NCI-H2107 (cell line): Measurements from ENCODE around the gene PIAS1.

Experiments used
- DNase-seq: peaks from one replicate; lab custom pipeline; 2025; lab: John Stamatoyannopoulos, UW

Gene PIAS1

GRCh38 chr15:68063606-68064005, 9.5 kb downstream of the PIAS1 start:
- DNase-seq: no peak

- no peak for DNase-seq
Measured at GRCh38 chr15:68073576-68074288, 19.6 kb downstream of the PIAS1 start.

GRCh38 chr15:68075764-68076385, 21.8 kb downstream of the PIAS1 start:
- DNase-seq: no peak

GRCh38 chr15:68078365-68078764, 24.2 kb downstream of the PIAS1 start:
- no peak for DNase-seq

- DNase-seq: no peak
Measured at GRCh38 chr15:68080334-68080733, 26.2 kb downstream of the PIAS1 start.

GRCh38 chr15:68080783-68081182, 26.7 kb downstream of the PIAS1 start:
- no peak for DNase-seq

- no peak for DNase-seq
Measured at GRCh38 chr15:68081869-68082505, 27.9 kb downstream of the PIAS1 start.

- DNase-seq: no peak
Measured at GRCh38 chr15:68082735-68083134, 28.6 kb downstream of the PIAS1 start.

- no peak for DNase-seq
Measured at GRCh38 chr15:68083463-68083862, 29.3 kb downstream of the PIAS1 start.

GRCh38 chr15:68085052-68085451, 30.9 kb downstream of the PIAS1 start:
- no peak for DNase-seq

- DNase-seq: no peak
Measured at GRCh38 chr15:68091743-68092142, 37.6 kb downstream of the PIAS1 start.

- no peak for DNase-seq
Measured at GRCh38 chr15:68096099-68096498, 42.0 kb downstream of the PIAS1 start.

- DNase-seq: no peak
Measured at GRCh38 chr15:68097029-68097428, 42.9 kb downstream of the PIAS1 start.

GRCh38 chr15:68098465-68098864, 44.4 kb downstream of the PIAS1 start:
- DNase-seq: no peak

GRCh38 chr15:68100194-68100593, 46.1 kb downstream of the PIAS1 start:
- DNase-seq: no peak

GRCh38 chr15:68103603-68104002, 49.5 kb downstream of the PIAS1 start:
- DNase-seq: no peak

GRCh38 chr15:68106656-68107055, 52.5 kb downstream of the PIAS1 start:
- DNase-seq: no peak

- no peak for DNase-seq
Measured at GRCh38 chr15:68107142-68107541, 53.0 kb downstream of the PIAS1 start.

- DNase-seq: no peak
Measured at GRCh38 chr15:68112706-68113105, 58.6 kb downstream of the PIAS1 start.

- DNase-seq: no peak
Measured at GRCh38 chr15:68113273-68113672, 59.2 kb downstream of the PIAS1 start.

GRCh38 chr15:68113751-68114150, 59.6 kb downstream of the PIAS1 start:
- no peak for DNase-seq

- no peak for DNase-seq
Measured at GRCh38 chr15:68114356-68114755, 60.2 kb downstream of the PIAS1 start.

- DNase-seq: no peak
Measured at GRCh38 chr15:68114840-68115239, 60.7 kb downstream of the PIAS1 start.
